Measurements from ENCODE around the gene CYBRD1. TPM values are rescaled to one million over a fixed set of nuclear protein-coding genes. Genes with fewer than 3 reads are reported as not detected.
A peak's percentile ranks its signal among the peaks of the same experiment; 100 is the strongest.
"Not testable (repeated sequence)": the region's sequence is repeated elsewhere in the genome, so short reads cannot be mapped to it uniquely, and the experiment has no call there.

Gene CYBRD1
- total RNA-seq, 1 donor from 2014 or later, result 14.5 TPM

DNA sequence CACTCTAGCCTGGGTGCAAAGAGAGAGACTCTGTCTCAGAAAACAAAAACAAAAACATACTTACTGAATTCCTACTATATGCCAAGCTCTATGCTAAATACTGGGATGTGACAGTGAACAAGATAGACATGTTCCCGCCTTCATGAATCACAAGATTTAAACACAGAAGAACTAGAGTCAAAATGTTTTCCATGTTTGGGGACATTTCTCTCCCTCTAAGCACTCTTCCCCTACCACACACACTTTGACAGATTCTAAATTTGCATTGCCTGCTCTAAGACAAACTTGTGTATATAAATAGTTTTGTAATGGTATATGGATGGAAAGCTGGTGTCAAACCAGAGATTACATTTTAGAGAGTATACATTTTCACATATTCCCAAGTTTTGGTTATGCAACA, 11.1 kb downstream of the CYBRD1 start:
- TF ChIP-seq, protein P1, sequence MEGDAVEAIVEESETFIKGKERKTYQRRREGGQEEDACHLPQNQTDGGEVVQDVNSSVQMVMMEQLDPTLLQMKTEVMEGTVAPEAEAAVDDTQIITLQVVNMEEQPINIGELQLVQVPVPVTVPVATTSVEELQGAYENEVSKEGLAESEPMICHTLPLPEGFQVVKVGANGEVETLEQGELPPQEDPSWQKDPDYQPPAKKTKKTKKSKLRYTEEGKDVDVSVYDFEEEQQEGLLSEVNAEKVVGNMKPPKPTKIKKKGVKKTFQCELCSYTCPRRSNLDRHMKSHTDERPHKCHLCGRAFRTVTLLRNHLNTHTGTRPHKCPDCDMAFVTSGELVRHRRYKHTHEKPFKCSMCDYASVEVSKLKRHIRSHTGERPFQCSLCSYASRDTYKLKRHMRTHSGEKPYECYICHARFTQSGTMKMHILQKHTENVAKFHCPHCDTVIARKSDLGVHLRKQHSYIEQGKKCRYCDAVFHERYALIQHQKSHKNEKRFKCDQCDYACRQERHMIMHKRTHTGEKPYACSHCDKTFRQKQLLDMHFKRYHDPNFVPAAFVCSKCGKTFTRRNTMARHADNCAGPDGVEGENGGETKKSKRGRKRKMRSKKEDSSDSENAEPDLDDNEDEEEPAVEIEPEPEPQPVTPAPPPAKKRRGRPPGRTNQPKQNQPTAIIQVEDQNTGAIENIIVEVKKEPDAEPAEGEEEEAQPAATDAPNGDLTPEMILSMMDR (IDR thresholded peaks at IDR 0.05; ENCODE audit: insufficient read depth, low read length, severe bottlenecking), result no peak
- H3K4me3 ChIP-seq (ENCODE audit: low read depth, low read length), result no peak overlapping the region
- no peaks in the 10 kb centered on the region for H3K27me3 ChIP-seq (ENCODE audit: control insufficient read depth, insufficient read depth, low read length)
- DNase-seq (ENCODE audit: low read depth), result no peak
- no peaks in the 10 kb centered on the region for H3K36me3 ChIP-seq (ENCODE audit: control insufficient read depth, insufficient read depth, low read length)
- no peak for FAIRE-seq

DNA sequence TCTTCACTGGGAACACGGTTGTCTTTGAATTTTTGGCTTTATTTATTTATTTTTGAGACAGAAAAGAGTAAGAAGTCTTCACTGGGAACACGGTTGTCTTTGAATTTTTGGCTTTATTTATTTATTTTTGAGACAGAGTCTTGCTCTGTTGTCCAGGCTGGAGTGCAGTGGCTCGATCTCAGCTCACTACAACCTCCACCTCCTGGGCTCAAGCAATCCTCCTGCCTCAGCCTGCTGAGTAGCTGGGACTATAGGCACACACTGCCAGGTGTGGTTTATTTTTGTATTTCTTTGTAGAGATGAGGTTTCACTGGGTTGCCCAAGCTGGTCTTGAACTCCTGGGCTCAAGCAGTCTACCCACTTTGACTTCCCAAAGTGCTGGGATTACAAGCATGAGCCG, 13.3 kb downstream of the CYBRD1 start:
- DNase-seq (ENCODE audit: low read depth); H3K27me3 ChIP-seq (ENCODE audit: control insufficient read depth, insufficient read depth, low read length); H3K36me3 ChIP-seq (ENCODE audit: control insufficient read depth, insufficient read depth, low read length); H3K4me3 ChIP-seq (ENCODE audit: low read depth, low read length); FAIRE-seq: not testable (repeated sequence)

DNA sequence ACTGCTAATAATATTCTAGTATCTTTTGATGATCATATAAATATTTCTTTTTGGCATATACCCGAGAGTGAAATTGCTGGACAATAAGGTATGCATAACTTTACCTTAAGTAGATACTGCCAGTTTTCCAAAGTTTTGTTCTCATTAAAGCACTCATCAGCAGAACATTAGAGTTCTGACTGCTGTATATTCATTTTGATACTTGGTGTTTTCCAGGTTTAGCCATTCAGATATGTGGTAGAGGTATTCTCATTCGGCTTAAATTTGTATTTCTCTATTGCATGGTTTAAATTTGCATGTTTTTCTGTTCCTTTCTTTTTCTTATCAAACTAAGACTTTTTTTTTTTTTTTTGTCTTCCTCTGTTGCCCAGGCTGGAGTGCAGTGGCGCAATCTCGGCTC, 18.2 kb downstream of the CYBRD1 start:
- FAIRE-seq, result no peak
- Histone ChIP-seq H3K4me3 (ENCODE audit: low read depth, low read length) (no peak overlapping the region), H3K36me3 (ENCODE audit: control insufficient read depth, insufficient read depth, low read length) (no peaks in the 10 kb centered on the region), H3K27me3 (ENCODE audit: control insufficient read depth, insufficient read depth, low read length) (no peaks in the 10 kb centered on the region)
- TF ChIP-seq, protein P1 (IDR thresholded peaks at IDR 0.05; ENCODE audit: insufficient read depth, low read length, severe bottlenecking), result no peak
- DNase-seq (ENCODE audit: low read depth), result no peak

DNA sequence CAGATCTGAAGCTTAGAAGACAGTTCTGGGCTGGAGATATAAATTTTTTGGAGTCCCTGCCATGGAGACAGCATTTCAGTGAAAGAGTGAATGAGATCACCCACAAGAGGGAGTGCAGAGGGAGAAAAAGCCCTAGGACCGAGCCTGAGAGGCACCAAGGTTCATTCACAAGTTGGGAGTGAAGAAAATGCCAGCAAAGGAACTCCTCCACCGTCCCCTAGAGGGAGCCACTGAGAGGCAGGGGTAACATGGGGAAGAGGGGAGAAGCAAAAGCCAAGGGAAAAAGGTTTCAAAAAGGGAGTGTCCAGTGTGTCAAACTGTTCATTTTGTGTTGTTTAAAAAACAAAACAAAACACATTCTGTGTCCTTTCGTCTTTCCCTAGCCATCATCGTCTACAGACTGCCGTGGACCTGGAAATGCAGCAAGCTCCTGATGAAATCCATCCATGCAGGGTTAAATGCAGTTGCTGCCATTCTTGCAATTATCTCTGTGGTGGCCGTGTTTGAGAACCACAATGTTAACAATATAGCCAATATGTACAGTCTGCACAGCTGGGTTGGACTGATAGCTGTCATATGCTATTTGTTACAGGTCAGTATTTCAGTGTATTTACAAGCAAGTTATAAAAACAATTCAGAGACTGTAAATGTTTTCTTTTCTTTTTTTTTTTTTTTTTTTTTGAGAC, 19.1 kb downstream of the CYBRD1 start:
- Histone ChIP-seq H3K27me3 (ENCODE audit: control insufficient read depth, insufficient read depth, low read length) (no peaks in the 10 kb centered on the region), H3K4me3 (ENCODE audit: low read depth, low read length) (no peak overlapping the region), H3K36me3 (ENCODE audit: control insufficient read depth, insufficient read depth, low read length) (no peaks in the 10 kb centered on the region)
- TF ChIP-seq, protein P1 (IDR thresholded peaks at IDR 0.05; ENCODE audit: insufficient read depth, low read length, severe bottlenecking), result peak; percentile 46
- DNase-seq (ENCODE audit: low read depth), result no peak
- FAIRE-seq, result no peak

DNA sequence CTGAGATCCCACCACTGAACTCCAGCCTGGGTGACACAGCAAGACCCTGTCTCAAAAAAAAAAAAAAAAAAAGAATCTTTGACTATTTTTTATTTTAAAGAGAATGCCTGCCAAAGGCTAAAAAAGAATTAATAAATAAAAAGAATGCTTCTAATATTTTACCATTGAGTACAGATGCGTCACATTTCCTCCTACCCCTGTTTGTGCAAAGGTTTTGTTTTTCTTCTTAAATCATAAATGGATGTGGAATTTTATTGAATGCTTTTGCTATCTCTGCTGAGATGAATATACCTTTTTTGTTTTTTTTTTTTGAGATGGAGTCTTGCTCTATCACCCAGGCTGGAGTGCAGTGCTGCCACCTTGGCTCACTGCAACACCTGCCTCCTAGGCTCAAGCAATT, 22.8 kb downstream of the CYBRD1 start:
- no peak overlapping the region for H3K4me3 ChIP-seq (ENCODE audit: low read depth, low read length)
- DNase-seq (ENCODE audit: low read depth), result no peak
- no peaks in the 10 kb centered on the region for H3K36me3 ChIP-seq (ENCODE audit: control insufficient read depth, insufficient read depth, low read length)
- no peak for FAIRE-seq
- TF ChIP-seq, protein P1 (IDR thresholded peaks at IDR 0.05; ENCODE audit: insufficient read depth, low read length, severe bottlenecking), result no peak
- H3K27me3 ChIP-seq (ENCODE audit: control insufficient read depth, insufficient read depth, low read length), result no peaks in the 10 kb centered on the region

DNA sequence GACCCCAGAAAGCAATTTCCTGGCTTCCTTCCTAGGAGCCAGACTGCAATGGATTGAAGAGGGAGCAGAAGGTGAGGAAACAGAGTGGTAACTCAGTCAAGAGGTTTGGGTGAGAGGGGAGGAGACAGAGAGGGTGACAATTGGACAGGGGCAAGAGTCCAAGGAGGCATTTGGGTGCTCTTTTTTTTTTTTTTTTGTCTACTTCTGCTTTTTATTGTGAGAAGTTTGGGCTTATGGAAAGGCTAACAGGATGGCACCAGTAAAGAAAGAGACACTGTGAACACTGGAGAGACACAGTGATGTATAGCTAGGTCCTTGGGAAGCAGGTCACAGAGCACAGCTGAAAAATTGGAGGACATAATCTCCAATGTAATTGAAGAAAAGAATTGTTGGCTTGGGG, 25.0 kb downstream of the CYBRD1 start:
- no peaks in the 10 kb centered on the region for H3K27me3 ChIP-seq (ENCODE audit: control insufficient read depth, insufficient read depth, low read length)
- H3K36me3 ChIP-seq (ENCODE audit: control insufficient read depth, insufficient read depth, low read length), result no peaks in the 10 kb centered on the region
- TF ChIP-seq, protein P1 (IDR thresholded peaks at IDR 0.05; ENCODE audit: insufficient read depth, low read length, severe bottlenecking), result no peak
- DNase-seq (ENCODE audit: low read depth), result no peak
- no peak overlapping the region for H3K4me3 ChIP-seq (ENCODE audit: low read depth, low read length)
- no peak for FAIRE-seq

All from bronchial epithelial cell (primary cell).